Effector CD4-positive, alpha-beta T cell (primary cell): ENCODE data around the gene TMEM108.

Experiments
- DNase-seq: peaks from one replicate; pipeline ENCODE4 v3.0.0-alpha.2; 2020

The TMEM108 gene

DNA sequence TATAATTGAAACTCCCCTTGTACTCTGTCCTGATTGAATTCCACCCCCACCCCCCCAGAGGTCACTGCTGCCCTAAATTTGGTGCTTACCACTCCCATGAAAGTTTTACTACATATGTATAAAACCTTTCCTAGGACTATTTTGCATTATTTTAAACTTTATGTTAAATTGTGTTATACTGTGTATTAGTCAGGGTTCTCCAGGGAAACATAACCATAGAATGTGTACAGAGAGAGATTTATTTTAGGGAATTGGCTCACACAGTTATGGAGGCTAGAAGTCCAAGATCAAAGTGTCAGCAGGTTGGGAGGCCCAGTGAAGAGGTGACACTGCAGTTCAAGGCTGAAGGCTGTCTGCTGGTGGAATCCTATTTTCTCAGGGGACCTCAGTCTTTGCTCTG lies 390.9 kb downstream of the TMEM108 start:
- DNase-seq, result no peak

DNA sequence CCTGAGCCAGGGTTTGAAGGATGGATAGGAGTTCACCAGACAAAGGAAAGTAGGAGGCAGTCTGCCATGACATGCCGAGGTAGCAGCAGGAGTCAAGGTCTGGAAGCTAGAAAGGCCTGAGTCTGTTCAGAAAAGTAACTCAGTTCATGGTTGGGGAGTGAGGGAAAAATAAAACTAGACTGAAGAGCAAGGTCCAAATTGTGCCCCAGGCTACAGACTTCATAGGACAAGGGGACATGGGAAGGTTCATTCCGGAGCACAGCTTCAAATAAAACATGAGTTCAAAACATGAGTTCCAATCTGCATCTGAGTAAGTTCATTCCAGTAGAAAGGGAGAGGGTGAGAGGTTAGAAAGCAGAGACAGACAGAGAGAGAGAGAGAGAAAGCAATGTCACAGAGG lies 401.4 kb downstream of the TMEM108 start:
- DNase-seq, result no peak

DNA sequence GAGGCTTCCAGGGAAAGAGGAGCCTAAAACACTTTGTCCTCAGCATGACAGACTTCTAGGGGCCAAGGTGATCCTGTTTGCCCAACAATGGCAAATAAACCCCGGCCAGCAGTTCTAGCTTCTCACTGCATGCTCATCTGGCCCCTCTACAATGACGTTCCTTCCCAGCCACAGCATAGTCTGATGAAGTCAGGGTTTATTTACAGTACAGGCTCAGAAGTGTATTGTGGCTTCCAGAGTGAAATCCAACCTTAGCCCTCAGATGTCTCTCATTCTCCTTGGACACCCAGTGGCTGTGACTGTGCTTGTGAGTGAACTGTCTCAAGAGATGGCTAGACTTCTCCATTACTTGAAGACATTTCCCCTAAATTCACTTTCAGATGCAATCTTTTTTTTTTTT lies 402.5 kb downstream of the TMEM108 start:
- no peak for DNase-seq

DNA sequence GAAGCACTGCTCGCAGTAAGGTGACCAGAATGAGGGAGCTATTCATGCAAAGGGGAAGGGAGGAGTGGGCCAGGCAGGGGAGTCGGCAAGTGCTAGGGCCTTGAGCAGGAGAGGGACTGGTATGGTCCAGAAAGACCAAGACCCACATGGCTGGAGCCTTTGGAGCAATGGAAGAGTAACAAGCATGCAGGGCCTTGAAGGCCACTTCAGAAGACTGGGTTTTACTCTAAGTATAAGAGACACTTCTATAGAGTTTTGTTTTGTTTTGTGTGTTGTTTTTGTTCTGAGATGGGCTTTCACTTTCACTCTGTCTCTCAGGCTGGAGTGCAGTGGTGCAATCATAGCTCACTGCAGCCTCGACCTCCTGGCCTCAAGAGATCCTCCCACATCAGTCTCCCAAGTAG lies 403.7 kb downstream of the TMEM108 start:
- no peak for DNase-seq

DNA sequence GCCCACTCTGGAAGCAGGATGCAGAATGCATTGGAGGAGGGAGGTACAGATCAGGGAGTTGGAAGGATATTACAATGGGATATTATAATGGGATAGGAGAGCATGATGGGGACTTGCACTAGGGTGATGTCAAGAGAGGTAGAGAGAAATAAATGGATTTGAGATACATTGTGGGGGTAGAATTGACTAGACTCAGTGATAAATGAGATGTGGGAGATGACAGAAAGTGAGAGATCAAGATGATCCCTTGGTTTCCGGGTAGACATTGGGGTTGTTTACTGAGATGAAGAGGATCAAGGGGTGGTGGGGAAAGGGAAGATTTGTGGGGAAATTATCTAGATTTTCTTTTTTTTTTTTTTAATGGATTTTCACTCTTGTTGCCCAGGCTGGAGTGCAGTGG lies 404.3 kb downstream of the TMEM108 start:
- DNase-seq, result no peak

DNA sequence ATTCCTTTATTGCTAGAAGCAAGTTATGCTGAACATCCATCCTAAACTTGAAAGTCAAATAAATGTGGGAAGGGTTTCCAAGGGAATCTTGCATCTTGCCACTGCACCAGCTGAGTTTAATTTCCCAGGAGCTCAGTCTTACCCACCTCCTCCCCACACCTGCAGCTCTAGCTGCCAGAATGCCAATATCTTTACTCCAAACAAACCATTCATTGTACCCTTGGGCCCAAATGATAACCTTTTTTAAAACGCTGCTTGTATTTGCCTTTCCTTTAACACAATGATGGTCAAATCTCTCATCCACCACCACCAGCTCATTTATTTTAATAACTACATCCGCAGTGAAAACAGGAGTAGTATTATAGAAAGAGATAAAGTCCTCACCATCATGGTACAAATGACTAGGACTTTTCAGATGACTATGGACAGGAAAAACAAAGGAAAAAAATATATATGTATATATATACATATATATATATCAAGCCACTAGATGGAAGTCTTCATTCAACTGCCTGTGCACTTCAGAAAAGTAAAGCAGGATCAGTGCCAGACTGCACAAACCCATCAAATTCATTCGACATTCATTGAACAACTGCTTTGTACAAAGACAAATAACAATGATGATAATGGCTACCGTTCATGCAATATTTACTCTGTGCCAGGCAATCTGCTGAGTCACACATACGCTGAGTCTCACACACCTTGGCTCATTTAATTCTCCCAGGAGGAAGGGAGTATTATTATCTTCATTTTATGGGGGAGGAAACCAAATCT lies 405.6 kb downstream of the TMEM108 start:
- no peak for DNase-seq

DNA sequence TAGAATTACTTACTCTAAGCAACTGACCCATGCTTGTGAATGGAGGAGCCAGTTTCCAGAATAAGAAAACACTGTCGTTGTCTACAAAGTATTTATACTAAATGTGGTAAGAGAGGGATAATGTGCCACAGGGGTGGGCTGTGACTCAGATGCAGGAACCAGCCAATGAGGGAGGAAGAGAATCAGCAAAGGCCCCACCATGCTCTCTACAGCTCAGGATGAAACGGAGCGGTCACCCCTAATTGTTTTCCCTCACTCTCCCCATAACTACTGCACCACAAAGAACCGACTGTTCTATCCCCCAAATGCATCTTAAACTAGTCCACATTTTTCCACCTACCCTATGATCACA lies 406.2 kb downstream of the TMEM108 start:
- no peak for DNase-seq

DNA sequence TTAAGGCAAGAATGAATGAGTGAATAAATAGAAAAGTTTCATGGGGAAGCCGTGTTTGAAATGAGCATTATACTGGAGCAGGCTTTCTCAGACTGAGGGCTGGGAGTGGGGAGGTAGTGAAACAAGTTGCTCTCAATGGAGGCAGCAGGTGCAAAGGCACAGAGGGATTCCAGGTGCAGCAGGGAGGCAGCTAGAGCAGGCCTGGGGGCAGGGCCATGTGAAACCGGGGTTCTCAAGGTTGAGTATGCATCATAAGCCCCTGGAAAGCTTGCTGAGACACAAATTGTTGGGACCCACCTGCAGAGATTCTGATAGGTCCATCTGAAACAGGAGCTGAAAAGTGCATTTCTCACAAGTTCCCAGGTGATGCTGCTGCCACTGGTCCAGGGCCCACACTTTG lies 406.9 kb downstream of the TMEM108 start:
- DNase-seq, result no peak
